Activated CD8-positive, alpha-beta T cell treated with anti-CD3 and anti-CD28 coated beads, Interleukin-2, amount 10 ng/mL, durations not matched to agents 7 days and 5 days (primary cell): Measurements from ENCODE around the gene DOCK3. TPM values are rescaled to one million over a fixed set of nuclear protein-coding genes. Genes with fewer than 3 reads are reported as not detected.
"Not testable (repeated sequence)": the region's sequence is repeated elsewhere in the genome, so short reads cannot be mapped to it uniquely, and the experiment has no call there.

Source experiments
- ATAC-seq: fragments of 150-1000 bp; cut with Tn5 transposase; one replicate; pipeline ENCODE4 v1.10.0; 2021; ENCODE audit warnings: moderate library complexity
- CTCF ChIA-PET: fragments of 350-600 bp; sonication (Branson Sonifier 250); formaldehyde crosslinking; loops from one replicate; lab custom pipeline; 2021; ENCODE audit warnings: antibody characterized with exemption; lab: Charles Lee
- POLR2A ChIA-PET: fragments of 350-600 bp; sonication (Branson Sonifier 250); formaldehyde crosslinking; loops from one replicate; lab custom pipeline; 2021; ENCODE audit warnings: antibody characterized with exemption; lab: Charles Lee
- DNase-seq: peaks from one replicate; pipeline ENCODE4 v3.0.0-alpha.2; 2020
- H3K27ac Mint-ChIP-seq: one replicate; pipeline ENCODE4 v1.8.0; 2021; ENCODE audit warnings: mild to moderate bottlenecking, mixed read lengths
- H3K27me3 Mint-ChIP-seq: one replicate; pipeline ENCODE4 v1.8.0; 2021; ENCODE audit warnings: low read depth, mixed read lengths
- H3K36me3 Mint-ChIP-seq: one replicate; pipeline ENCODE4 v1.8.0; 2021; ENCODE audit warnings: low read depth, mixed read lengths
- H3K4me1 Mint-ChIP-seq: one replicate; pipeline ENCODE4 v1.8.0; 2021; ENCODE audit warnings: low read depth, mixed read lengths
- H3K4me3 Mint-ChIP-seq: one replicate; pipeline ENCODE4 v1.8.0; 2021; ENCODE audit warnings: mild to moderate bottlenecking, mixed read lengths
- H3K9me3 Mint-ChIP-seq: one replicate; pipeline ENCODE4 v1.8.0; 2022; ENCODE audit warnings: mixed read lengths; ENCODE audit not compliant: insufficient read depth
- total RNA-seq, 2 experiments: library from RNA; stranded (reverse); gene quantifications; one replicate each; pipeline ENCODE4 v1.2.3, GENCODE V29; 2021

The DOCK3 gene
- total RNA-seq, 2 experiments from 2014 or later, result 3.2 to 3.4 TPM

DNA sequence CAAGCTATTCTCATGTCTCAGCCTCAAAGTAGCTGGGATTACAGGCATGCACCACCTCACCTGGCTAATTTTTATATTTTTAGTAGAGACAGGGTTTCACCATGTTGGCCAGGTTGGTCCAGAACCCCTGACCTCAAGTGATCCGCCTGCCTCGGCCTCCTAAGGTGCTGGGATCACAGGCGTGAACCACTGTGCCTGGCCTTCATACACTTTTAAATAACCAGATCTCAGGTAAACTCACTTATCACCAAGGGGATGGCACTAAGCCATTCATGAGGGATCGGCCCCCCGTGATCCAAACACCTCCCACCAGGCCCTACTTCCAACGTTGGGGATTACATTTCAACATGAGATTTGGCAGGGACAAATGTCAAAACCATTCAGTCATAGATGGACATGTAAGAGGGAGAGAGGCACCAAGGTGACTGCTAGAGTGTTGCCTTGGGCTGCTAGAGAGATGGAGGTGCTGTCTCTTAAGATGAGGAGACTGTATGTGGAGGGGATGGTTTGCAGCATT is 13.3 kb upstream of the DOCK3 start:
- H3K27ac Mint-ChIP-seq, result no peak overlapping the region
- no peak overlapping the region for H3K4me3 Mint-ChIP-seq
- no peak for DNase-seq
- POLR2A ChIA-PET, result no interaction called here
- H3K9me3 Mint-ChIP-seq, result no peaks in the 10 kb centered on the region
- peaks cover 6% of the 10 kb centered on the region for H3K27me3 Mint-ChIP-seq
- H3K4me1 Mint-ChIP-seq, result peaks cover 14% of the 10 kb centered on the region
- CTCF ChIA-PET, result no interaction called here
- no peaks in the 10 kb centered on the region for H3K36me3 Mint-ChIP-seq
- no peak for ATAC-seq

- H3K4me3 Mint-ChIP-seq, result no peak overlapping the region
- CTCF ChIA-PET, result interaction anchor here (0.8 to 1.1 kb wide), 2 partner anchors 10 to 12 kb away, joined by 4 to 8 read pairs; no protein-coding TSS in a partner anchor
- DNase-seq (no peak), ATAC-seq (no peak)
- no peak overlapping the region for H3K27ac Mint-ChIP-seq
- H3K4me1 Mint-ChIP-seq, result peaks cover 19% of the 10 kb centered on the region
- peaks cover 6% of the 10 kb centered on the region for H3K27me3 Mint-ChIP-seq
- no peaks in the 10 kb centered on the region for H3K9me3 Mint-ChIP-seq
- POLR2A ChIA-PET, result interaction anchor here (0.7 kb wide), 1 partner anchor 64 kb away, joined by 3 read pairs; no protein-coding TSS in a partner anchor
- no peaks in the 10 kb centered on the region for H3K36me3 Mint-ChIP-seq
Measured at GRCh38 chr3:50662408-50662807, 12.3 kb upstream of the DOCK3 start.

GRCh38 chr3:50665081-50665840 is 9.5 kb upstream of the DOCK3 start:
- peaks cover 19% of the 10 kb centered on the region for H3K4me1 Mint-ChIP-seq
- DNase-seq, result no peak

GRCh38 chr3:50665841-50666115 is 8.9 kb upstream of the DOCK3 start:
- H3K9me3 Mint-ChIP-seq, H3K4me3 Mint-ChIP-seq, CTCF ChIA-PET, H3K36me3 Mint-ChIP-seq, ATAC-seq, POLR2A ChIA-PET, DNase-seq: not testable (repeated sequence)
- H3K27me3 Mint-ChIP-seq, result peaks cover 12% of the 10 kb centered on the region
- H3K27ac Mint-ChIP-seq, result peak overlapping the region; percentile 33
- peaks cover 19% of the 10 kb centered on the region for H3K4me1 Mint-ChIP-seq

More at GRCh38 chr3:50665081-50665840, 9.5 kb upstream of the DOCK3 start:
- ChIA-PET POLR2A (interaction anchor here (0.8 kb wide), 1 partner anchor 178 kb away, joined by 4 read pairs; no protein-coding TSS in a partner anchor), CTCF (interaction anchor here (0.6 to 1.1 kb wide), 2 partner anchors 13 to 39 kb away, joined by 3 read pairs; no protein-coding TSS in a partner anchor)
- Mint-ChIP-seq H3K27me3 (peaks cover 9% of the 10 kb centered on the region), H3K27ac (peak overlapping the region; percentile 33), H3K9me3 (no peaks in the 10 kb centered on the region), H3K4me3 (no peak overlapping the region), H3K36me3 (no peaks in the 10 kb centered on the region)
- peak; percentile 45 for ATAC-seq

DNA sequence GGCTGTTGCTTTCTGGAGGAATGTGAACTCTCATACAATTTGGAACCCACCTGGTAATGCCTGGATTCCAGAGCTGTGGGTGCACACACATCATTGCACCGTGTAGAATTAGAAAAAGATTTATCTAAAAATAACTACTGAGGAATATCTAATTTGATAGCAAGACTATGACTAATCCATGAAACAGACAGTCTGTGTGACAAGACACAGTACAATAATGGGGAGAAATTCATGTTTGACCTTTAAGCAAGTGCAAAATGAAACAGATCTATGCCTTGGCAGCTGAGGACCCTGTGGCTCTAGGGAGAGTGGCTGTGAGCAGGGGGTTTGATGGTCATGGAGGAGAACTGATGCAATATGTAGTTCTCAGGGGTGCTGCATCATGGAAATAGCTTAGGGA is 7.9 kb upstream of the DOCK3 start:
- Mint-ChIP-seq H3K9me3 (no peaks in the 10 kb centered on the region), H3K4me3 (no peak overlapping the region), H3K27me3 (peaks cover 10% of the 10 kb centered on the region), H3K36me3 (no peaks in the 10 kb centered on the region), H3K27ac (peak overlapping the region; percentile 12), H3K4me1 (peaks cover 19% of the 10 kb centered on the region)
- ChIA-PET CTCF (interaction anchor here (1.2 to 1.3 kb wide), 3 partner anchors 14 to 51 kb away, joined by 3 to 6 read pairs (median 5); no protein-coding TSS in a partner anchor), POLR2A (interaction anchor here (0.6 kb wide), 1 partner anchor 455 kb away, joined by 3 read pairs; no protein-coding TSS in a partner anchor)
- no peak for ATAC-seq
- DNase-seq, result no peak

- no peak for DNase-seq
- Mint-ChIP-seq H3K27ac (no peak overlapping the region), H3K27me3 (peaks cover 37% of the 10 kb centered on the region), H3K4me1 (peaks cover 11% of the 10 kb centered on the region), H3K36me3 (no peaks in the 10 kb centered on the region), H3K9me3 (no peaks in the 10 kb centered on the region), H3K4me3 (no peak overlapping the region)
- ATAC-seq, result no peak
- CTCF ChIA-PET, result interaction anchor here (7.6 kb wide), 1 partner anchor 53 kb away, joined by 80 read pairs; the partner anchor contains the start of gene MAPKAPK3
- POLR2A ChIA-PET, result no interaction called here
Measured at GRCh38 chr3:50671331-50671730, 3.4 kb upstream of the DOCK3 start.

DNA sequence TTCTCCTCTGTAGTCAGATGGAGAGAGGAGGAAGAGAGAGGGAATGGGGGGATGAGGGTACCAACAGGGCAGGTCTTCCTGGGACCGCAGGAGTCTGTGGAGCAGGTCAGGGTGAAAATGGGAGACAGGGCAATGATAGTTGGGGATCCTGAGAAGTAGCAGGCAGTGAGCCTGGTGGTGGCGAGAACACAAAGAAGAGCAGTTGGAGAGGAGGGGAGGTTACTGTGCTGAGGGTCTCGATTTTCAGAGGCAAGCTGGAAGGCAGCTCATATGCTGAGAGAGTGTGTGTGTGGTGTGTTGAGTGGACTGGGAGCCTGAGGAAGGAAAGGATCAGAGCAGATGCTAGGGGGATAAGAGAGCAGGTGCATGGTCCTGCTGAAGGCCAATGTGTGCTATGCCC is 2.1 kb upstream of the DOCK3 start:
- no peak overlapping the region for H3K4me3 Mint-ChIP-seq
- POLR2A ChIA-PET, result interaction anchor here (0.6 to 0.9 kb wide), 2 partner anchors 16 to 75 kb away, joined by 3 read pairs; no protein-coding TSS in a partner anchor
- DNase-seq (no peak), ATAC-seq (no peak)
- H3K36me3 Mint-ChIP-seq, result no peaks in the 10 kb centered on the region
- no peak overlapping the region for H3K27ac Mint-ChIP-seq
- peaks cover 38% of the 10 kb centered on the region for H3K27me3 Mint-ChIP-seq
- CTCF ChIA-PET, result interaction anchor here (1.0 to 7.6 kb wide), 3 partner anchors 20 to 101 kb away, joined by 3 to 80 read pairs (median 5); partner anchors contain the start of gene MAPKAPK3
- peaks cover 8% of the 10 kb centered on the region for H3K4me1 Mint-ChIP-seq
- no peaks in the 10 kb centered on the region for H3K9me3 Mint-ChIP-seq

DNA sequence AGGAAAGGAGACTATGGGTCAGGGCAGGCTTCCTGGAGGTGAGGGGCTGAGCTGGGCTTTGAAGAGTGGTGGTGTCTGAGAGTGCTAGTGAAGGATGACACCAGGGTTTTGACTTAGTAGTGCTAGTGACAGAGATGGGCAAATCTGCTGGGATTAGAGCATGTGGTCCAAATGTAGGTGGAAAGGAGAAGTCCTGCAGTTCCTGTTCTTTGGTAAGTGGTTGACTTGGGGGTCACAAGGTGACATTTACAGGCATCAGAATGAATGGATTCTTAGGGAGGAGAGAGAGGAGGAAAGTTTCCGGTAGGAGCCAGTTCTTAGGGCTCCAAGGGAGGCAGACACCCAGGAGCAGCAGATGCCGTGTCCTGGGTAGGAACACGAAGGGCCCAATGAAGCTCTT is 796 bp upstream of the DOCK3 start:
- ATAC-seq (no peak), DNase-seq (no peak)
- Mint-ChIP-seq H3K4me1 (peaks cover 8% of the 10 kb centered on the region), H3K9me3 (no peaks in the 10 kb centered on the region), H3K36me3 (no peaks in the 10 kb centered on the region), H3K27ac (peak overlapping the region; percentile 62), H3K27me3 (peaks cover 42% of the 10 kb centered on the region), H3K4me3 (peak overlapping the region; percentile 67)
- ChIA-PET CTCF (interaction anchor here (0.7 to 7.6 kb wide), 6 partner anchors 11 to 103 kb away, joined by 3 to 80 read pairs (median 4); partner anchors contain the start of gene MAPKAPK3), POLR2A (interaction anchor here (0.9 kb wide), 1 partner anchor 17 kb away, joined by 3 read pairs; no protein-coding TSS in a partner anchor)

GRCh38 chr3:50675179-50676030 is 678 bp downstream of the DOCK3 start:
- ATAC-seq (peak; percentile 63), DNase-seq (peak; percentile 65)
- Mint-ChIP-seq H3K36me3 (no peaks in the 10 kb centered on the region), H3K4me1 (peaks cover 8% of the 10 kb centered on the region), H3K27me3 (peaks cover 40% of the 10 kb centered on the region), H3K9me3 (no peaks in the 10 kb centered on the region), H3K4me3 (peak overlapping the region; percentile 68), H3K27ac (no peak overlapping the region)
- ChIA-PET POLR2A (interaction anchor here (1.4 kb wide), 1 partner anchor 106 kb away, joined by 3 read pairs; the partner anchor contains the start of gene HEMK1), CTCF (interaction anchor here (0.9 to 7.6 kb wide), 15 partner anchors 18 to 711 kb away, joined by 3 to 80 read pairs (median 3); partner anchors contain the start of gene MAPKAPK3)

GRCh38 chr3:50676031-50676705 is 1.4 kb downstream of the DOCK3 start:
- Mint-ChIP-seq H3K27me3 (peaks cover 38% of the 10 kb centered on the region), H3K9me3 (no peaks in the 10 kb centered on the region), H3K4me3 (peak overlapping the region; percentile 7), H3K36me3 (no peaks in the 10 kb centered on the region), H3K4me1 (peaks cover 8% of the 10 kb centered on the region), H3K27ac (no peak overlapping the region)
- POLR2A ChIA-PET, result interaction anchor here (1.4 kb wide), 1 partner anchor 107 kb away, joined by 3 read pairs; the partner anchor contains the start of gene HEMK1
- CTCF ChIA-PET, result interaction anchor here (1.1 to 7.6 kb wide), 11 partner anchors 27 to 710 kb away, joined by 3 to 80 read pairs (median 3); partner anchors contain the start of gene MAPKAPK3
- ATAC-seq (no peak), DNase-seq (no peak)
